ENCODE results near the gene TMEM14C.

GRCh38 chr6:10733863-10734262 is 11.0 kb downstream of the TMEM14C start:
- TF ChIP-seq CTCF (IDR thresholded peaks at IDR 0.05) = no peak
- no peak for TF ChIP-seq POLR2A (IDR thresholded peaks at IDR 0.05)

Data from heart left ventricle (tissue), 13 donors.